Loucy (cell line): Measurements from ENCODE around the gene TADA1.

Source experiments
- EZH2phosphoT487 ChIP-seq: fragments of 200-600 bp; IDR thresholded peaks from 2 replicates; pipeline ENCODE4 v1.6.1; 2018; ENCODE audit warnings: antibody characterized with exemption, mild to moderate bottlenecking, moderate library complexity, borderline replicate concordance
- TF ChIP-seq, protein P1 (sequence below): fragments of 200-600 bp; sonication (generic); conservative IDR thresholded peaks from 2 replicates; pipeline ENCODE4 v1.5.1; 2014; ENCODE audit warnings: mild to moderate bottlenecking, antibody characterized with exemption, low read length

DNA sequence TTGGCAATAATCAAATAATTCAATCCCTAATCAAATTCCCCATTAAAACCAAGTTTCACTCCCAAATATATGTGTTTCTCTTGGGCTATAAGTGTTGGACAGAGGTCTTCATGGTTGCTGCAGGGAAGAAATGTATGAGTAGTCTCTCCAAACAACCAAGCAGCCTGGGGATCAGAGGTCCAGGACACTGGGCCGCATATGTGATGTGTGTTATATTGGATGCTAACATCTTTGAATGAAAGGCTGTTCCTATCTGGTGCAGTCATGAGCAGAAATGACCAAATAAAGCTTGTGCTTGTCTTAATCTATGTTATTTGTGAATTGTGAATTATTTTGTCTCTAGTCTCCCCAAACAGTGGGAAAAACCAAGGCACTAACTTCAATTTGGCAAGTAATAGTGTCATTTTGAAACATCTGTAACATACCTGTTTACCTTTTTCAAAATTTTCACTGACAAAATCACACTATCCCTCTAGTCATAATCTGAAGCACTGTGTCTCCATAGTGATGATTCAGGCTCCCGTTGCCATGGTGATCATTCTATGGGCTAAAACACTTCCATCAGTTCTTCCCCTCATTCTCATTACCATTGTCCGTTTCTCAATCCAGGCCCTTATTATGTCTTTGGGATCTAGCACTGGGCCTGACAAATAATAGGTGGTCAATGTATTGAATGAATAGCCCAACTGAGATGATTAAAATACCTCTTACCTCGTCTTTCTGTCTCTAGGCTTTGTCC, 12.5 kb upstream of the TADA1 start:
- no peak for TF ChIP-seq EZH2phosphoT487
- TF ChIP-seq, protein P1, sequence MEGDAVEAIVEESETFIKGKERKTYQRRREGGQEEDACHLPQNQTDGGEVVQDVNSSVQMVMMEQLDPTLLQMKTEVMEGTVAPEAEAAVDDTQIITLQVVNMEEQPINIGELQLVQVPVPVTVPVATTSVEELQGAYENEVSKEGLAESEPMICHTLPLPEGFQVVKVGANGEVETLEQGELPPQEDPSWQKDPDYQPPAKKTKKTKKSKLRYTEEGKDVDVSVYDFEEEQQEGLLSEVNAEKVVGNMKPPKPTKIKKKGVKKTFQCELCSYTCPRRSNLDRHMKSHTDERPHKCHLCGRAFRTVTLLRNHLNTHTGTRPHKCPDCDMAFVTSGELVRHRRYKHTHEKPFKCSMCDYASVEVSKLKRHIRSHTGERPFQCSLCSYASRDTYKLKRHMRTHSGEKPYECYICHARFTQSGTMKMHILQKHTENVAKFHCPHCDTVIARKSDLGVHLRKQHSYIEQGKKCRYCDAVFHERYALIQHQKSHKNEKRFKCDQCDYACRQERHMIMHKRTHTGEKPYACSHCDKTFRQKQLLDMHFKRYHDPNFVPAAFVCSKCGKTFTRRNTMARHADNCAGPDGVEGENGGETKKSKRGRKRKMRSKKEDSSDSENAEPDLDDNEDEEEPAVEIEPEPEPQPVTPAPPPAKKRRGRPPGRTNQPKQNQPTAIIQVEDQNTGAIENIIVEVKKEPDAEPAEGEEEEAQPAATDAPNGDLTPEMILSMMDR = no peak
